Panc1 (cell line): ENCODE measurements around the gene GOLGB1. TPM values are rescaled to one million over a fixed set of nuclear protein-coding genes. Genes with fewer than 3 reads are reported as not detected.

Source experiments
- ATAC-seq: fragments of 200-7000 bp; cut with Tn5 transposase; 2 replicates; pipeline ENCODE4 v1.9.1; 2020; ENCODE audit warnings: mild to moderate bottlenecking, moderate library complexity
- BruUV-seq: library from RNA; stranded (reverse); fragments of 400-500 nt; replicated peaks from 2 replicates; lab custom pipeline; 2021; lab: Mats Ljungman, UMichigan
- CTCF ChIA-PET: fragments of 300-600 bp; sonication (Branson Sonifier 250); formaldehyde crosslinking; loops from one replicate; lab custom pipeline; 2022; ENCODE audit warnings: antibody characterized with exemption; lab: Charles Lee
- POLR2A ChIA-PET: fragments of 300-600 bp; sonication (Branson Sonifier 250); formaldehyde crosslinking; loops from one replicate; lab custom pipeline; 2022; ENCODE audit warnings: antibody characterized with exemption; lab: Charles Lee
- DNase-seq: peaks from one replicate; pipeline ENCODE4 v3.0.0-alpha.2; 2010; ENCODE audit warnings: low read depth, low spot score
- H3K27ac ChIP-seq: 2 replicates; pipeline ENCODE4 v1.5.1; 2011; ENCODE audit warnings: mild to moderate bottlenecking, low read length, inconsistent platforms
- H3K27me3 ChIP-seq: fragments of 200-500 bp; sonication (Bioruptor generic); 2 replicates; pipeline ENCODE4 v1.6.0; 2014; ENCODE audit warnings: low read length, inconsistent platforms; ENCODE audit not compliant: control insufficient read depth, insufficient read depth
- H3K36me3 ChIP-seq: fragments of 200-500 bp; sonication (Bioruptor generic); 2 replicates; pipeline ENCODE4 v1.5.1; 2014; ENCODE audit warnings: inconsistent platforms, mild to moderate bottlenecking, low read length, moderate library complexity; ENCODE audit not compliant: control insufficient read depth, insufficient read depth
- H3K4me1 ChIP-seq: 2 replicates; pipeline ENCODE4 v1.5.1; 2011; ENCODE audit warnings: inconsistent platforms, mild to moderate bottlenecking, low read length, moderate library complexity; ENCODE audit not compliant: control insufficient read depth, insufficient read depth
- H3K4me3 ChIP-seq, 2 experiments: 2 replicates each; pipeline ENCODE4 v1.5.1; 2011 to 2012; ENCODE audit warnings: low read depth in 2 of 2, low read length in 2 of 2, mild to moderate bottlenecking in 2 of 2, inconsistent platforms in 1 of 2, moderate library complexity in 1 of 2
- H3K9me3 ChIP-seq: fragments of 200-500 bp; sonication (Bioruptor generic); 2 replicates; pipeline ENCODE4 v1.5.1; 2014; ENCODE audit warnings: low read depth, mild to moderate bottlenecking, inconsistent platforms, low read length, moderate library complexity; ENCODE audit not compliant: control insufficient read depth, insufficient read depth
- CTCF ChIP-seq: fragments of 450-650 bp; IDR thresholded peaks from 2 replicates; pipeline ENCODE4 v1.5.1; 2017; ENCODE audit warnings: mild to moderate bottlenecking
- POLR2AphosphoS5 ChIP-seq: IDR thresholded peaks from 2 replicates; pipeline ENCODE4 v1.6.1; 2012; ENCODE audit warnings: mild to moderate bottlenecking, low read depth, low read length, moderate library complexity
- REST ChIP-seq, 2 experiments: IDR thresholded peaks; 2 replicates each; pipeline ENCODE4 v1.6.1; 2011 to 2012; ENCODE audit warnings: low read depth in 2 of 2, control low read depth in 1 of 2, low read length in 1 of 2, mild to moderate bottlenecking in 1 of 2, moderate library complexity in 1 of 2; ENCODE audit not compliant: insufficient read depth in 1 of 2
- SIN3A ChIP-seq: IDR thresholded peaks from 2 replicates; pipeline ENCODE4 v1.6.1; 2012; ENCODE audit warnings: low read depth, mild to moderate bottlenecking, low read length, moderate library complexity, borderline replicate concordance; ENCODE audit not compliant: insufficient read depth
- TCF7L2 ChIP-seq: IDR thresholded peaks from 2 replicates; pipeline ENCODE4 v1.6.1; 2011; ENCODE audit warnings: mild to moderate bottlenecking, low read depth, low read length, inconsistent platforms
- in situ Hi-C: cut with HindIII; loops from 2 replicates; pipeline ENCODE4 v1.10.0; 2016; ENCODE audit warnings: low sequenced_read_pairs, low pct_unique_long_range_greater_than_20kb
- intact Hi-C: fragments of 100-400 bp; cut with micrococcal nuclease; formaldehyde crosslinking; loops from one replicate; pipeline ENCODE4 v1.10.0; 2022; ENCODE audit not compliant: unreplicated experiment
- total RNA-seq: library from RNA; stranded (reverse); gene quantifications from one replicate; pipeline ENCODE4 v1.2.1, GENCODE V29; 2021; ENCODE audit not compliant: unreplicated experiment

Gene GOLGB1
- total RNA-seq, 1 experiment from 2014 or later = 49.7 TPM

GRCh38 chr3:121736112-121736511, 13.4 kb downstream of the GOLGB1 start:
- no peaks in the 10 kb centered on the region for H3K4me1 ChIP-seq
- intact Hi-C loops (no loop called here), in situ Hi-C loops (no loop called here)
- CTCF ChIA-PET = interaction anchor here (0.5 kb wide), 1 partner anchor 9 kb away, joined by 6 read pairs; no protein-coding TSS in a partner anchor
- no peak overlapping the region for H3K27ac ChIP-seq
- no peaks in the 10 kb centered on the region for H3K27me3 ChIP-seq
- DNase-seq (no peak), ATAC-seq (no peak)
- no peaks in the 10 kb centered on the region for H3K9me3 ChIP-seq
- POLR2A ChIA-PET = no interaction called here
- no peak for TF ChIP-seq POLR2AphosphoS5
- TF ChIP-seq SIN3A = no peak
- no peak for TF ChIP-seq TCF7L2
- no peak for TF ChIP-seq CTCF
- no peak for TF ChIP-seq REST (IDR thresholded peaks at IDR 0.05; ENCODE audit: insufficient read depth in 1 of 2, low read depth in 2 of 2, low read length in 1 of 2)
- H3K36me3 ChIP-seq = no peaks in the 10 kb centered on the region
- no peak overlapping the region for H3K4me3 ChIP-seq
- no TSS peak for BruUV-seq

- no peak for ATAC-seq
- no TSS peak for BruUV-seq
- in situ Hi-C loops = no loop called here
- intact Hi-C loops = no loop called here
- Histone ChIP-seq H3K36me3 (peaks cover under 1% of the 10 kb centered on the region; the same call in 1 of the 2 replicates), H3K9me3 (no peaks in the 10 kb centered on the region), H3K27ac (no peak overlapping the region), H3K27me3 (no peaks in the 10 kb centered on the region), H3K4me1 (no peaks in the 10 kb centered on the region), H3K4me3 (no peak overlapping the region)
- no peak for DNase-seq
- TF ChIP-seq CTCF = no peak
- TF ChIP-seq REST (IDR thresholded peaks at IDR 0.05; ENCODE audit: insufficient read depth in 1 of 2, low read depth in 2 of 2, low read length in 1 of 2) = no peak
- no peak for TF ChIP-seq TCF7L2
- TF ChIP-seq SIN3A = no peak
- TF ChIP-seq POLR2AphosphoS5 = no peak
- ChIA-PET CTCF (no interaction called here), POLR2A (no interaction called here)
Measured at GRCh38 chr3:121735047-121735696, 14.4 kb downstream of the GOLGB1 start.
